Epithelial cell of proximal tubule (primary cell): ENCODE results near the gene DOCK1. TPM values are rescaled to one million over a fixed set of nuclear protein-coding genes. Genes with fewer than 3 reads are reported as not detected.

Experiments
- DNase-seq: peaks from one replicate; pipeline ENCODE4 v3.0.0-alpha.2; 2011; ENCODE audit warnings: low read depth
- H3K4me3 ChIP-seq: 2 replicates; pipeline ENCODE4 v1.5.1; 2011; ENCODE audit warnings: low read depth, mild to moderate bottlenecking, low read length
- CTCF ChIP-seq: conservative IDR thresholded peaks from 2 replicates; pipeline ENCODE4 v1.5.1; 2012; ENCODE audit warnings: low read depth, mild to moderate bottlenecking, low read length
- total RNA-seq: library from RNA; depleted of rRNA; stranded (reverse); fragments of >200 nt; gene quantifications from 2 replicates; pipeline ENCODE4 v1.2.3, GENCODE V29; 2015

Gene DOCK1
- total RNA-seq, 1 donor from 2014 or later: 31.9 TPM

DNA sequence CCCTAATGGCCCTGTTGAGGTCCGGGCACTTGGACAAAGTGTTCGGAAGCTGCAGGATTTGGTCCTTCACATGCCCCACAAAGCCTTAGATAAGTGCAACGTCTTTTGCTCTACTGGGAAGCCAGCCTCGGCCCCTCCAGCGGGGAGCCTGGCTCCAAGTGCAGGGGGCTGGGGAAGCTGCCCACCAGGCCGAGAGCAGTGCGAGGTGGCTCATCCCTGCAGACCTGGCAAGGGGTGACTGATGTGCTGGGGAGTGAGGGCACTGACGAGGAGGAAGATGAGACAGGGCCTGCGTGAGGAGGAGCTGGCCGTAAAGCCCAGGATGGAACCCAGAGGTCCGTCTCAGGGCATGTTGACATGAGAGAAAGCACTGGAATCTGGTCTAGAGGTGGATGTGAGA lies 508.1 kb downstream of the DOCK1 start:
- no peak for DNase-seq
- TF ChIP-seq CTCF: no peak
- no peak overlapping the region for H3K4me3 ChIP-seq

DNA sequence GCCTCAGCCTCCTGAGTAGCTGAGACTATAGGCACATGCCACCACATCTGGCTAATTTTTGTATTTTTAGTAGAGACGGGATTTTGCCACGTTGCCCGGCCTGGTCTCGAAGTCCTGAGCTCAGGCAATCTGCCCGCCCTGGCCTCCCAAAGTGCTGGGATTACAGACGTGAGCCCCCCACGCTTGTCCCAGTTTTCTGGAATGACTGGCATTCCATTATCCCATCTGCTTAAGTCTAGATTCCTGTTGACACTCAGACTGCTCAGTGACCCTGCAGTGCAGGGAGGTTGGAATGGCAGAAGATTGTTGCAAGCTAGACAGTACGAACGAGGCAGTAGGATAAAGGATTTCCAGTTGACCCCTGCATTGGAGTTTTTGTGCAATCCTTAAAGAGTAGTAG lies 508.8 kb downstream of the DOCK1 start:
- no peak for DNase-seq
- H3K4me3 ChIP-seq: no peak overlapping the region
- no peak for TF ChIP-seq CTCF

GRCh38 chr10:127415116-127415515 lies 509.9 kb downstream of the DOCK1 start:
- H3K4me3 ChIP-seq: no peak overlapping the region
- TF ChIP-seq CTCF: no peak
- no peak for DNase-seq

DNA sequence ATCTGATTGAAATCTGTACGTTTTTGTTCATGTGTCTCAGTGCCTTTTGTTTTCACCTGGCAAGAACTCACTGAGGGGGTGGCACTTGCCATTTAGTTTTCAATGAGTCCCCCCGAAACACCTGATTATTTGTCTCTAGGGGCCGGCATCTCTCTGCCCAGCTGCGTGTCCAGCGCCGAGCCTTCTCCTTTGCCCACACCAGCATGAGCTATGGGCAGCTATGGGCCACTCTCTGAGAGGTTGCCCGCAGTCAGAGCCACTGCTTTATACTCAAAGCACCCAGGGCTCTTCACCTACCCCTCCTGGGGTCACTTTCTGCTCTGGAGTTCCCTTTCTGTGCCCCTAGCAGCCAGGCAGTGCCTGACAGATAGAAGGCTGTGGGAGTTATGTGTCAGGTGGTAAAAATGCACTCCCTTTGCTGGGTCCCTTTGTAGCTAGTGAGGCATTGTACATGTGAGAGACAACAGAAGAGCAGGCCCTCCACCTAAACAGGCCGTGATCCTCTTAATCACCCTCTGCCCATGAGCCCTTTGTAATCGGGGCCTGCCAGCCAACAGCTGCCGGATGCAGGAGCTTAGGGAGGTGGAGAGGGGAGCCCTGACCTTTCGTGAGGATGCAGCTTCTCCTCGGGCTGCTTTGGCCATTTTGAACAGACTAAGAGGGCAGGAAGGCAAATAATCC lies 510.8 kb downstream of the DOCK1 start:
- no peak for DNase-seq
- H3K4me3 ChIP-seq: no peak overlapping the region
- TF ChIP-seq CTCF: no peak

DNA sequence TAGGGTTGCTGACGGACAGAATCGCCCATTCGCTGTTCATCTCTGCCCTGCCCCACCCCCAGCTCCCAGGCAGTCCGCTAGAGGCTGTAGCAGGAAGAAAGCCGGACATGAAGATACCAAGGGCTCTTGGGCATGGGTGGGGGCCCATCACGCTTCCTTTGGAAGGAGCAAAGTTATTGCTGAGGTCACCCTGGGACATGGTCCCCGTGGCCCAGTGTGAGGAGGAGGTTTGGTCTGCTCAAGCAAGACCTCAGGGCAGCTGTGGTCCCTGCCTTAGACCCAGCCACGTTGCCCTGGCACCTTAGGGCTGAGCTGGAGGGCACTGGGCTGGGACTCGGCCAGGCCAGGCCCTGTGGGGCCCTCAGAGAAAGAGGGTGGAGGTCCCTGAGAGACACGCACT lies 511.8 kb downstream of the DOCK1 start:
- H3K4me3 ChIP-seq: no peak overlapping the region
- DNase-seq: no peak
- no peak for TF ChIP-seq CTCF

DNA sequence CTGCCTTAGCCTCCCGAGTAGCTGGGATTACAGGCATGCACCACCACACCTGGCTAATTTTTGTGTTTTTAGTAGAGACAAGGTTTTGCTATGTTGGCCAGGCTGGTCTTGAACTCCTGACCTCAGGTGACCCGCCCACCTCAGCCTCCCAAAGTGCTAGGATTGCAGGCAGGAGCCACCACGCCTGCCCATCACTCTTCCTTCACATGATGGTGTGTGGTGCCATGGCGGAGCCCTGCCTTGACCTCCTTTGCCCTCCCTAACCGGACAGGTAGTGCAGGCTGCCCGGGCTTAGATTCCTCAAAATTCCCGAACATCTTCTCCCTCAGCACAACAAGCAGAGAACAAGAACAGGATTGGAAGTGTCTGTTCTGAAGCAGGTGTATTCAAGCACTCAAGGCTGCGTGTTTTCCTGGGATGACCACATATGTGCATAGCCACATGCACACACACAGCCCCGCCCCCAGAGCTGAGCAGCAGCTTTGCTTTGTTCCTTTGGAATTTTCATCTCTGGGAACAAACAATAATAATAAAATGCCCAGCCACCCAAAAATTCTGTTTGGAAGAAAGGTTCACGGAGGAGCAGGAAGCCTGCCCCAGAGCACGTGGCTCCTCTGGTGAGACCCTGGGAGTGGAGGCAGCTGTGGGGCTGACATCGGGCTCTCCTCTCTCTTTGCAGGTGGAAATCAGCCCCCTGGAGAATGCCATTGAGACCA lies 512.6 kb downstream of the DOCK1 start:
- no peak for DNase-seq
- no peak overlapping the region for H3K4me3 ChIP-seq
- no peak for TF ChIP-seq CTCF
